Progenitor cell of endocrine pancreas (in vitro differentiated cells): ENCODE results near the gene KRT35. TPM values are rescaled to one million over a fixed set of nuclear protein-coding genes. Genes with fewer than 3 reads are reported as not detected.

Experiments used
- DNase-seq: peaks from one replicate; pipeline ENCODE4 v3.0.0; 2021; ENCODE audit warnings: low spot score; ENCODE audit not compliant: unreplicated experiment
- H3K27ac Mint-ChIP-seq: 2 replicates; pipeline ENCODE4 v1.8.0; 2021; ENCODE audit warnings: mild to moderate bottlenecking, moderate library complexity, mixed read lengths
- H3K27me3 Mint-ChIP-seq: 2 replicates; pipeline ENCODE4 v1.8.0; 2021; ENCODE audit warnings: mixed read lengths
- H3K36me3 Mint-ChIP-seq: 2 replicates; pipeline ENCODE4 v1.8.0; 2022; ENCODE audit warnings: mixed read lengths; ENCODE audit not compliant: insufficient read depth
- H3K4me1 Mint-ChIP-seq: 2 replicates; pipeline ENCODE4 v1.8.0; 2021; ENCODE audit warnings: low read depth, mixed read lengths
- H3K4me3 Mint-ChIP-seq: 2 replicates; pipeline ENCODE4 v1.8.0; 2021; ENCODE audit warnings: low read depth, mild to moderate bottlenecking, moderate library complexity, mixed read lengths
- H3K9me3 Mint-ChIP-seq: 2 replicates; pipeline ENCODE4 v1.8.0; 2021; ENCODE audit warnings: low read depth, mixed read lengths
- CTCF ChIP-seq: fragments of 200-600 bp; sonication (generic); IDR thresholded peaks from one replicate; pipeline ENCODE4 v1.5.0; 2021; ENCODE audit warnings: antibody characterized with exemption, mild to moderate bottlenecking; ENCODE audit not compliant: unreplicated experiment
- total RNA-seq: library from RNA; stranded (reverse); gene quantifications from 2 replicates; pipeline ENCODE4 v1.2.1, GENCODE V29; 2021

Gene KRT35
- total RNA-seq, 1 donor from 2014 or later: not detected

GRCh38 chr17:41511116-41511515 is 30.2 kb upstream of the KRT35 start:
- no peaks in the 10 kb centered on the region for H3K27me3 Mint-ChIP-seq
- peaks cover 16% of the 10 kb centered on the region for H3K4me1 Mint-ChIP-seq
- H3K36me3 Mint-ChIP-seq: no peaks in the 10 kb centered on the region
- H3K27ac Mint-ChIP-seq: no peak overlapping the region
- no peaks in the 10 kb centered on the region for H3K9me3 Mint-ChIP-seq
- TF ChIP-seq CTCF: no peak
- no peak for DNase-seq
- H3K4me3 Mint-ChIP-seq: no peak overlapping the region

DNA sequence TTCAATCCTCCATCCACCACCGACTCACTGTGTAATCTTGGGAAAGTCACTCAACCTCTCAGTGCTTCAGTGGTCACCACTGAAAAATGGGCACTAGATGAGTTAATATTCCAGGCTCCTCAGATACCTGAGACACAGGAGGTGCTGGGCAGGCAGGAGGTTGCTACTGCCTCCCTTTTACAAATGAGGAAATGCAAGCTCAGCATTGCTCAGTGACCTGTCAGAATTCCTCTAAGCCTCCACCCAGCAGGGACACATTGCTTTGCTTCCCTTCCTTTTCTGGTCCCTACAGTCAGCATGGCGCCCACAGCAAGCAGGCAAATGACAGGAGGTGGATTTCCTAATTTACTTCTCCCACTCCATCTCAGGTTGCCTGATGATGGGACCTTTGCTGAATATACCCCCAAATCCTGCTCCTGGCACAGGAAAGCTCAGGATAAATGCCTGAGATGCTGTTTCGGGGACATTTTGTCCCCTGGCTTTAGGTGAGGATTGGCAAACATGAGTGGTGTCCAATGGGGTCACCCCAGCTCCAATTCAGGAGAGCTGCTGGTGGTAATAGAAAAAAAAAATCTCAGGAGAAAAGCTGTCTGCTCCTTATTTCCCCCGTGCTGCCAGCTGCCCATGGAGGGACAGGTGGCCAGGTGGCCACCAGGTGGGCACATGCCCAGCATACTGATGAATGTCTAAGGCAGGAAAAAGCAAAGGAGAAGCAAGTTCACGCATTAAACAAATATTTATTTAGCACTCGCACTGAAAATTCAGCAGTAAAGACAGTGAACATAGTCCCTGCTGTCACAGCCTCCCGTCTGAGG is 29.5 kb upstream of the KRT35 start:
- Mint-ChIP-seq H3K27me3 (no peaks in the 10 kb centered on the region), H3K4me1 (peaks cover 18% of the 10 kb centered on the region), H3K9me3 (no peaks in the 10 kb centered on the region), H3K4me3 (no peak overlapping the region), H3K36me3 (no peaks in the 10 kb centered on the region), H3K27ac (peak overlapping the region; percentile 62)
- no peak for DNase-seq
- TF ChIP-seq CTCF: no peak

- peaks cover 21% of the 10 kb centered on the region for H3K4me1 Mint-ChIP-seq
- no peak for TF ChIP-seq CTCF
- H3K9me3 Mint-ChIP-seq: no peaks in the 10 kb centered on the region
- no peak for DNase-seq
- H3K4me3 Mint-ChIP-seq: no peak overlapping the region
- peaks cover 3% of the 10 kb centered on the region for H3K27me3 Mint-ChIP-seq
- H3K36me3 Mint-ChIP-seq: no peaks in the 10 kb centered on the region
- H3K27ac Mint-ChIP-seq: peak overlapping the region; percentile 80
Measured at GRCh38 chr17:41507315-41507880, 26.4 kb upstream of the KRT35 start.

GRCh38 chr17:41505809-41506767 is 25.1 kb upstream of the KRT35 start:
- no peak overlapping the region for H3K4me3 Mint-ChIP-seq
- peaks cover 5% of the 10 kb centered on the region for H3K27me3 Mint-ChIP-seq
- no peak for TF ChIP-seq CTCF
- DNase-seq: no peak
- no peaks in the 10 kb centered on the region for H3K9me3 Mint-ChIP-seq
- H3K4me1 Mint-ChIP-seq: peaks cover 21% of the 10 kb centered on the region
- no peaks in the 10 kb centered on the region for H3K36me3 Mint-ChIP-seq
- H3K27ac Mint-ChIP-seq: peak overlapping the region; percentile 27
